WERI-Rb-1 (cell line): ENCODE measurements around the gene TIMM17A.

ENCODE experiments used
- DNase-seq: peaks from one replicate; pipeline ENCODE4 v3.0.0-alpha.2; 2020
- H3K27ac ChIP-seq: fragments of 250-450 bp; sonication (Bioruptor Pico); 2 replicates; pipeline ENCODE4 v1.5.1; 2020; ENCODE audit warnings: mild to moderate bottlenecking, moderate library complexity
- H3K27me3 ChIP-seq: fragments of 250-450 bp; sonication (Bioruptor Pico); 2 replicates; pipeline ENCODE4 v1.5.1; 2021; ENCODE audit warnings: mild to moderate bottlenecking, low read depth, moderate library complexity; ENCODE audit not compliant: insufficient read depth, severe bottlenecking
- H3K36me3 ChIP-seq: fragments of 250-450 bp; sonication (Bioruptor Pico); 2 replicates; pipeline ENCODE4 v1.5.1; 2020; ENCODE audit warnings: mild to moderate bottlenecking, moderate library complexity
- H3K4me3 ChIP-seq: 2 replicates; pipeline ENCODE4 v1.5.1; 2011; ENCODE audit warnings: low read depth, mild to moderate bottlenecking, control low read depth, low read length
- H3K9me3 ChIP-seq: fragments of 250-450 bp; sonication (Bioruptor Pico); 2 replicates; pipeline ENCODE4 v1.5.1; 2021; ENCODE audit warnings: mild to moderate bottlenecking, moderate library complexity; ENCODE audit not compliant: severe bottlenecking
- TF ChIP-seq, protein P1 (sequence below): IDR thresholded peaks from 2 replicates; pipeline ENCODE4 v1.5.1; 2011; ENCODE audit warnings: low read depth, mild to moderate bottlenecking, control low read depth, inconsistent platforms, low read length

Gene TIMM17A

DNA sequence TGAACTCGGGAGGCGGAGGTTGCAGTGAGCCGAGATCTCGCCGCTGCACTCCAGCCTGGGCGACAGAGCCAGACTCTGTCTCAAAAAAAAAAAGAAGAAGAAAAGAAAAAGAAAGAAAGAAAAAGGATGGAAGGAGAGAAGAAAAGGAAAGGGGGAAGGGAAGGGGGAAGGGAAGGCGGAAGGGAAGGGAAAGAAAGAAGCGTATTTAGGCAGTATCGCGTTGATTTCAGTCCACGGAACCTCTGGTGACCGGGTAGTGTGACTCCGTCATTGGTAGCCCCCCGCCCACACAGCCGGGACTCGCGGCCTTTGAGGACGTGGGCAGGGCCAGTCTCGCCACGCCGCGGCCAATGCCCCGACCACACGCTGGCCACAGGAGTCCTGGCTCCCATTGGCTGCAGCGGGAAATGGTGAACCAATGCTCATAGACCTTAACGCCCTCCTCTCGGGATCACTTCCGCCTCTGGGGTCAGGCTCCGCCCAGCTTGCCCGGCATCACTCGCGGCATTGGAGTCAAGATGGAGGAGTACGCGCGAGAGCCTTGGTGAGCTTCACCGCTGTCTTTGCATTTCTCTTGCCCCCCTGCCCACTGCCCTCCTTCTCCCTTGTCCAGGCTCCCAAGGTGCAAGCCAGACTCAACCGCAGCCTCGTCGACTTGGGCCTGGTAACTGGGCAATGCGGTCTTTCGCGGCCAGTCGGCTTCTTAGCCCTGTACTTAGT is at the start of gene TIMM17A:
TSS of gene TIMM17A (plus strand) at position 495 of the 720 bp plus-strand sequence. CDS start at position 519, 24 bp downstream.
- peak; percentile 100 for DNase-seq
- TF ChIP-seq, protein P1, sequence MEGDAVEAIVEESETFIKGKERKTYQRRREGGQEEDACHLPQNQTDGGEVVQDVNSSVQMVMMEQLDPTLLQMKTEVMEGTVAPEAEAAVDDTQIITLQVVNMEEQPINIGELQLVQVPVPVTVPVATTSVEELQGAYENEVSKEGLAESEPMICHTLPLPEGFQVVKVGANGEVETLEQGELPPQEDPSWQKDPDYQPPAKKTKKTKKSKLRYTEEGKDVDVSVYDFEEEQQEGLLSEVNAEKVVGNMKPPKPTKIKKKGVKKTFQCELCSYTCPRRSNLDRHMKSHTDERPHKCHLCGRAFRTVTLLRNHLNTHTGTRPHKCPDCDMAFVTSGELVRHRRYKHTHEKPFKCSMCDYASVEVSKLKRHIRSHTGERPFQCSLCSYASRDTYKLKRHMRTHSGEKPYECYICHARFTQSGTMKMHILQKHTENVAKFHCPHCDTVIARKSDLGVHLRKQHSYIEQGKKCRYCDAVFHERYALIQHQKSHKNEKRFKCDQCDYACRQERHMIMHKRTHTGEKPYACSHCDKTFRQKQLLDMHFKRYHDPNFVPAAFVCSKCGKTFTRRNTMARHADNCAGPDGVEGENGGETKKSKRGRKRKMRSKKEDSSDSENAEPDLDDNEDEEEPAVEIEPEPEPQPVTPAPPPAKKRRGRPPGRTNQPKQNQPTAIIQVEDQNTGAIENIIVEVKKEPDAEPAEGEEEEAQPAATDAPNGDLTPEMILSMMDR: 0 out of 2 replicates have a peak, but pooled peaks have one; percentile 11
- peaks cover 37% of the 10 kb centered on the region for H3K36me3 ChIP-seq
- H3K9me3 ChIP-seq: no peaks in the 10 kb centered on the region
- no peaks in the 10 kb centered on the region for H3K27me3 ChIP-seq
- peak within 1 kb of the TSS; percentile 88 for H3K4me3 ChIP-seq
- H3K27ac ChIP-seq: peak within 1 kb of the TSS; percentile 85

DNA sequence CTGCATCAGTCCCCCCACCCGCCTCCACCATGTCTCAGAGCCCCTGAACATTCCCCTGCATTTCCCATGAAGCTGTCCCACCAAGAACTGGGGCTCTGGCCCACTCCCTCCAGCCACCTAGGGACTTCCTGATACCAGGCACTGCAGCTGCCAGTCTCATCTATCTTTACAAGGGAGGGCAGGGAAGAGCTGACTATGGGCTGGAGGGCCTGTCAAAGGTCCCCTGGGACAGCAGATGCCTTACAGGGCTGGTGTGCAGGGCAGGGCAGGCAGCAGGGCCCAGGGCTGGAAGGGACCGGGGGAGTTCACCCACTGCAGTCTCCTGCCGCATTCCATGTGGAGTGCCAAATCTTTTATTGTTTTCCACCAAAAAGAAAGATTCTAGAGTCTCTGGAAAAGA is 49.0 kb upstream of the TIMM17A start:
- TF ChIP-seq, protein P1: no peak
- no peak overlapping the region for H3K27ac ChIP-seq
- peak; percentile 24 for DNase-seq
- no peaks in the 10 kb centered on the region for H3K27me3 ChIP-seq
- no peaks in the 10 kb centered on the region for H3K36me3 ChIP-seq
- no peak overlapping the region for H3K4me3 ChIP-seq
- H3K9me3 ChIP-seq: no peaks in the 10 kb centered on the region

DNA sequence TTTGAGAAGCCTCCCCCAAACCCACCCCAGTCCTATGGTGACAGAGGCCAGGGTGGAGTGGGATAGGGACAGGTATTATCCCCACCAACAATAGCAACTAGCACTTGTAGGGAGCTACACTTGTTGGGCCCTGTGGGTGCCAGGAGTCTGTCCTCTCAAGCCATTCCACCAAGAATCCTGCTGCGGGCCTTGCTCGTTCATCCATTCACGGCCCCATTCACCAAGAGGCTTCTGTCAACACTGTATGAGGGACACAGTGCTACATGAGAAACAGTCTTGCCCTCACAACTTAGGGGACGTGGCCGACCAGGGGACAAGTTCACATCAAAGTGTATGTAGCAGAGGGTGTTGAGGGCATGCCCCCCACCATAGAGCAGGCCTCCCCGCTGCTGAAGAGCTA is 47.7 kb upstream of the TIMM17A start:
- no peaks in the 10 kb centered on the region for H3K27me3 ChIP-seq
- H3K27ac ChIP-seq: no peak overlapping the region
- no peak for DNase-seq
- no peak overlapping the region for H3K4me3 ChIP-seq
- no peaks in the 10 kb centered on the region for H3K36me3 ChIP-seq
- H3K9me3 ChIP-seq: no peaks in the 10 kb centered on the region
- TF ChIP-seq, protein P1: no peak

DNA sequence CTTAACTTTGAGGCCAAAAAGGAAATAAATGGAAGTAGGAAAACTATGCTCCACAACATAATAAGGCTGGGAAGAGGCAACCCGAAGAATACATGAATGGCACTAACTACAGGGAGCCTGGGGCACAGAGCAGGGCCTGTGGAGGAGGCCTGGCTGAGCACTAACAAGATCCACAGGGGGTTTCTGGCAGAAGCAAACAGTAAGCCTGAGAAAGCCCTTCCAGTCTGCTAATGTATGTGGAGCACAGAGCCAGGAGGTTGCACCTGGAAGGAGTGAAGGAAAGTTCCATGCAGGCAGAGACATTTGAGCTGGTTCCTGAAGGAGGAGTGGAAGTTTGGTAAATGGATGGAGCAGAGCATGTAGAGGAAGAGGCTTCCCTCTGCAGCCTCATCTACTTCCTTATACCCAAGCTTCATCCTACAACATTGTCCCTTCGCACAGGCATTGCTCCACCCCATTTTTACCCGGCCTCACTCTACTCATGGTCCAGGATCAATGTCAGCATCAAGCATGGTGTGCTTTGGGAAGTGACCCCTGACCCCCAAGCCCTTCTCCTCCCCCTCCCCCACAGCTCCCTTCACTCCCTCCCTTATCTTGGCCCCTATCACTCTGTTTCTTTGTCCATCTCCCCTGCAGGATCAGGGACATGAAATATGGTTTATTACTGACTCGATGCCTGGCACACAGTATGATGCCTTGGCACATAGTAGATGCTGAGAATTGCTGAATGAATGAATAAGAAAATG is 43.3 kb upstream of the TIMM17A start:
- Histone ChIP-seq H3K36me3 (no peaks in the 10 kb centered on the region), H3K27ac (no peak overlapping the region), H3K4me3 (no peak overlapping the region), H3K27me3 (no peaks in the 10 kb centered on the region), H3K9me3 (no peaks in the 10 kb centered on the region)
- no peak for DNase-seq
- TF ChIP-seq, protein P1: no peak

DNA sequence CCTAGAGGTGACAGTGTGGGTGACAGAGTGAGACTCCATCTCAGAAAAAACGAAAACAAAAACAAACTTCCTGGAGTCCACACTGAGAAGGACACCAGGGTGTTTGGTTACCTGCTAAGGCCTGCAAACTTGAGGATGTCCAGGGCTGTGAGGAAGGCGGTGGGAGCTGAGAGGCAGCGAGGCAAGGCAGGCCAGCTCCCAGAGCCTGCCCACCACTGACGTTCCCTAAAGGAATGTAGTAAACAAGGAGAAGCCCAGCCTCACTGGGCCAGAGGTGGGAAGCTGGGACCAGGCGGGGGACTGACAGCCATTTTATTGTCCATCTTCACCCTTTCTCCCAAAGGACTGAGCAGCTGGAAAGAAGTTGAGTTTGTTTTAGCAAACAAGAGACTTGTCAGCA is 42.5 kb upstream of the TIMM17A start:
- H3K9me3 ChIP-seq: no peaks in the 10 kb centered on the region
- no peaks in the 10 kb centered on the region for H3K27me3 ChIP-seq
- TF ChIP-seq, protein P1: no peak
- no peaks in the 10 kb centered on the region for H3K36me3 ChIP-seq
- DNase-seq: no peak
- no peak overlapping the region for H3K4me3 ChIP-seq
- no peak overlapping the region for H3K27ac ChIP-seq
